GM10266 (cell line): ENCODE measurements around the gene VPS37B.
A peak's percentile ranks its signal among the peaks of the same experiment; 100 is the strongest.

ENCODE experiments used
- DNase-seq: peaks from one replicate; pipeline ENCODE4 v3.0.0; 2012; ENCODE audit errors: extremely low spot score
- CTCF ChIP-seq: IDR thresholded peaks from 2 replicates; pipeline ENCODE4 v1.5.1; 2012; ENCODE audit warnings: mild to moderate bottlenecking, low read depth; ENCODE audit not compliant: control insufficient read depth, insufficient read depth; ENCODE audit errors: missing control alignments

VPS37B gene

GRCh38 chr12:122870867-122871664, 24.9 kb downstream of the VPS37B start:
- TF ChIP-seq CTCF: no peak
- DNase-seq: no peak

- DNase-seq: no peak
- TF ChIP-seq CTCF: no peak
Observed at GRCh38 chr12:122870163-122870842, 25.6 kb downstream of the VPS37B start.

- no peak for DNase-seq
- no peak for TF ChIP-seq CTCF
Observed at GRCh38 chr12:122869207-122869973, 26.5 kb downstream of the VPS37B start.

GRCh38 chr12:122868471-122869177, 27.3 kb downstream of the VPS37B start:
- TF ChIP-seq CTCF: no peak

GRCh38 chr12:122867691-122868461, 28.0 kb downstream of the VPS37B start:
- DNase-seq: no peak
- peak; percentile 20 for TF ChIP-seq CTCF

More at GRCh38 chr12:122868471-122869177, 27.3 kb downstream of the VPS37B start:
- DNase-seq: no peak

- no peak for DNase-seq
- no peak for TF ChIP-seq CTCF
Observed at GRCh38 chr12:122866950-122867607, 28.8 kb downstream of the VPS37B start.
